Measurements from ENCODE around the gene SLC24A3. TPM values are rescaled to one million over a fixed set of nuclear protein-coding genes. Genes with fewer than 3 reads are reported as not detected.

The SLC24A3 gene
- total and polyA plus RNA-seq, 2 experiments from 2014 or later, result not detected

- no peak for TF ChIP-seq EZH2 (IDR thresholded peaks at IDR 0.05; ENCODE audit: insufficient read depth, poor library complexity, severe bottlenecking)
- no peak for TF ChIP-seq EZH2phosphoT487 (IDR thresholded peaks at IDR 0.05; ENCODE audit: insufficient read depth, low read depth)
- Histone ChIP-seq H3K36me3 (ENCODE audit: low read depth) (no peaks in the 10 kb centered on the region), H3K9me2 (ENCODE audit: insufficient read depth) (no peaks in the 10 kb centered on the region), H3K79me2 (ENCODE audit: insufficient read depth) (no peaks in the 10 kb centered on the region), H3K4me2 (ENCODE audit: unreplicated experiment) (no peak overlapping the region), H4K20me1 (ENCODE audit: insufficient read depth) (no peaks in the 10 kb centered on the region), H3K27me3 (replicated peaks; ENCODE audit: insufficient read depth) (no peaks in the 10 kb centered on the region), H3K4me1 (ENCODE audit: insufficient read depth) (no peaks in the 10 kb centered on the region), H2AFZ (no peak overlapping the region), H3K4me3 (no peak overlapping the region), H3K9ac (no peak overlapping the region), H3K27ac (no peak overlapping the region), H3F3A (ENCODE audit: insufficient read depth) (no peaks in the 10 kb centered on the region), H3K9me3 (ENCODE audit: low read depth) (no peaks in the 10 kb centered on the region)
- in situ Hi-C loops (cut with MboI), result no loop called here
- DNase-seq, result no peak
- 0 to 9% methylated on average over 2 of the region's 2 CpGs for WGBS, 2 experiments (ENCODE audit: low coverage in 1 of 2, low lambda C conversion rate in 2 of 2, missing lambda C conversion rate in 2 of 2)
Measured at GRCh38 chr20:19482726-19483125, 270.3 kb downstream of the SLC24A3 start.

GRCh38 chr20:19483309-19483708 is 270.9 kb downstream of the SLC24A3 start:
- Histone ChIP-seq H3K27ac (no peak overlapping the region), H3K4me3 (no peak overlapping the region), H4K20me1 (ENCODE audit: insufficient read depth) (no peaks in the 10 kb centered on the region), H3K9ac (no peak overlapping the region), H3K4me2 (ENCODE audit: unreplicated experiment) (no peak overlapping the region), H3K9me3 (ENCODE audit: low read depth) (no peaks in the 10 kb centered on the region), H3K4me1 (ENCODE audit: insufficient read depth) (no peaks in the 10 kb centered on the region), H2AFZ (no peak overlapping the region), H3K9me2 (ENCODE audit: insufficient read depth) (no peaks in the 10 kb centered on the region), H3F3A (ENCODE audit: insufficient read depth) (no peaks in the 10 kb centered on the region), H3K27me3 (replicated peaks; ENCODE audit: insufficient read depth) (no peaks in the 10 kb centered on the region), H3K36me3 (ENCODE audit: low read depth) (no peaks in the 10 kb centered on the region), H3K79me2 (ENCODE audit: insufficient read depth) (no peaks in the 10 kb centered on the region)
- in situ Hi-C loops (cut with MboI), result no loop called here
- TF ChIP-seq EZH2 (IDR thresholded peaks at IDR 0.05; ENCODE audit: insufficient read depth, poor library complexity, severe bottlenecking), result no peak
- no peak for TF ChIP-seq EZH2phosphoT487 (IDR thresholded peaks at IDR 0.05; ENCODE audit: insufficient read depth, low read depth)
- DNase-seq, result no peak

GRCh38 chr20:19486446-19486845 is 274.0 kb downstream of the SLC24A3 start:
- Histone ChIP-seq H3K9me2 (ENCODE audit: insufficient read depth) (no peaks in the 10 kb centered on the region), H3K9me3 (ENCODE audit: low read depth) (no peaks in the 10 kb centered on the region), H2AFZ (no peak overlapping the region), H3F3A (ENCODE audit: insufficient read depth) (no peaks in the 10 kb centered on the region), H3K27ac (no peak overlapping the region), H3K4me1 (ENCODE audit: insufficient read depth) (no peaks in the 10 kb centered on the region), H3K4me2 (ENCODE audit: unreplicated experiment) (no peak overlapping the region), H3K4me3 (no peak overlapping the region), H3K27me3 (replicated peaks; ENCODE audit: insufficient read depth) (no peaks in the 10 kb centered on the region), H3K79me2 (ENCODE audit: insufficient read depth) (no peaks in the 10 kb centered on the region), H3K36me3 (ENCODE audit: low read depth) (no peaks in the 10 kb centered on the region), H3K9ac (no peak overlapping the region), H4K20me1 (ENCODE audit: insufficient read depth) (no peaks in the 10 kb centered on the region)
- in situ Hi-C loops (cut with MboI), result no loop called here
- no peak for TF ChIP-seq EZH2 (IDR thresholded peaks at IDR 0.05; ENCODE audit: insufficient read depth, poor library complexity, severe bottlenecking)
- TF ChIP-seq EZH2phosphoT487 (IDR thresholded peaks at IDR 0.05; ENCODE audit: insufficient read depth, low read depth), result no peak
- WGBS, 2 experiments (ENCODE audit: low coverage in 1 of 2, low lambda C conversion rate in 2 of 2, missing lambda C conversion rate in 2 of 2), result 57 to 77% methylated on average over 2 of the region's 2 CpGs
- DNase-seq, result no peak

GRCh38 chr20:19487420-19487819 is 275.0 kb downstream of the SLC24A3 start:
- H3K4me3 ChIP-seq, result no peak overlapping the region
- no peak overlapping the region for H3K4me2 ChIP-seq (ENCODE audit: unreplicated experiment)
- H4K20me1 ChIP-seq (ENCODE audit: insufficient read depth), result no peaks in the 10 kb centered on the region
- H3F3A ChIP-seq (ENCODE audit: insufficient read depth), result no peaks in the 10 kb centered on the region
- H3K9me3 ChIP-seq (ENCODE audit: low read depth), result no peaks in the 10 kb centered on the region
- H3K36me3 ChIP-seq (ENCODE audit: low read depth), result no peaks in the 10 kb centered on the region
- H3K27me3 ChIP-seq (replicated peaks; ENCODE audit: insufficient read depth), result no peaks in the 10 kb centered on the region
- H2AFZ ChIP-seq, result no peak overlapping the region
- no peak overlapping the region for H3K9ac ChIP-seq
- WGBS, 2 experiments (ENCODE audit: low coverage in 1 of 2, low lambda C conversion rate in 2 of 2, missing lambda C conversion rate in 2 of 2), result 61 to 73% methylated on average over 1 of the region's 1 CpG
- H3K79me2 ChIP-seq (ENCODE audit: insufficient read depth), result no peaks in the 10 kb centered on the region
- TF ChIP-seq EZH2 (IDR thresholded peaks at IDR 0.05; ENCODE audit: insufficient read depth, poor library complexity, severe bottlenecking) (no peak), EZH2phosphoT487 (IDR thresholded peaks at IDR 0.05; ENCODE audit: insufficient read depth, low read depth) (no peak)
- in situ Hi-C loops (cut with MboI), result no loop called here
- H3K27ac ChIP-seq, result no peak overlapping the region
- no peak for DNase-seq
- no peaks in the 10 kb centered on the region for H3K4me1 ChIP-seq (ENCODE audit: insufficient read depth)
- no peaks in the 10 kb centered on the region for H3K9me2 ChIP-seq (ENCODE audit: insufficient read depth)

- 66% methylated on average over 4 of the region's 4 CpGs for WGBS, 2 experiments (ENCODE audit: low coverage in 1 of 2, low lambda C conversion rate in 2 of 2, missing lambda C conversion rate in 2 of 2)
- Histone ChIP-seq H4K20me1 (ENCODE audit: insufficient read depth) (no peaks in the 10 kb centered on the region), H3K4me3 (no peak overlapping the region), H3K9ac (no peak overlapping the region), H3K36me3 (ENCODE audit: low read depth) (no peaks in the 10 kb centered on the region), H3K27me3 (replicated peaks; ENCODE audit: insufficient read depth) (no peaks in the 10 kb centered on the region), H3F3A (ENCODE audit: insufficient read depth) (peaks cover 13% of the 10 kb centered on the region), H3K9me2 (ENCODE audit: insufficient read depth) (no peaks in the 10 kb centered on the region), H3K4me2 (ENCODE audit: unreplicated experiment) (no peak overlapping the region), H3K9me3 (ENCODE audit: low read depth) (no peaks in the 10 kb centered on the region), H3K79me2 (ENCODE audit: insufficient read depth) (no peaks in the 10 kb centered on the region), H2AFZ (no peak overlapping the region), H3K27ac (no peak overlapping the region), H3K4me1 (ENCODE audit: insufficient read depth) (peaks cover 10% of the 10 kb centered on the region)
- in situ Hi-C loops (cut with MboI), result no loop called here
- TF ChIP-seq EZH2phosphoT487 (IDR thresholded peaks at IDR 0.05; ENCODE audit: insufficient read depth, low read depth), result no peak
- no peak for TF ChIP-seq EZH2 (IDR thresholded peaks at IDR 0.05; ENCODE audit: insufficient read depth, poor library complexity, severe bottlenecking)
- no peak for DNase-seq
Measured at GRCh38 chr20:19491241-19491640, 278.8 kb downstream of the SLC24A3 start.
